Stimulated activated CD4-positive, alpha-beta T cell treated with anti-CD3 and anti-CD28 coated beads, Interleukin-1b, Interleukin-23, amount 100 ng/mL, for 24 hours (primary cell): ENCODE data around the gene KIR3DL3.
"Not testable (repeated sequence)": the region's sequence is repeated elsewhere in the genome, so short reads cannot be mapped to it uniquely, and the experiment has no call there.

Source experiments
- DNase-seq, 4 experiments: peaks; one replicate each; pipeline ENCODE4 v3.0.0-alpha.2; 2020; ENCODE audit warnings: low read depth in 4 of 4, low spot score in 1 of 4

Gene KIR3DL3

GRCh38 chr19:54775830-54776229 lies 51.6 kb downstream of the KIR3DL3 start:
- DNase-seq, result not testable (repeated sequence)

GRCh38 chr19:54777851-54778250 lies 53.6 kb downstream of the KIR3DL3 start:
- DNase-seq, result not testable (repeated sequence)

DNA sequence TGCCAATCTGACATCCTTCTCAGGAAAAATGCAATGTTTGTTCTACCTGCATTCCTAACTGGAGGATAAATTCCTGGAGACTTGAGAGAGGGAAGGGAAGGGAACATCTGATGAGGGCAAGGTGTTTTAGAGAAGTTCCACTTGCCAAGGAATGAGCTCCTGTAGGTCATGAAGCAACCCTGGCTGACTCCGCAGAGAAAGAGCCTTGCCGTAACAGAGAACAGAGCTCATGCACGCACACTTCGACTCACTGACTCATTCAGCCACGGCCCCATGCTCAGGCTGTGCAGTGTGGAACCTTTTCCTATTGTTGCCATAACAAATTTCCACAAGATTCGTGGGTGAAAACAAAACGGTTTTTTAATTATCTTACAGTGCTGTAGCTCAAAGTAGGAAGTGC lies 54.7 kb downstream of the KIR3DL3 start:
- not testable (repeated sequence) for DNase-seq

- DNase-seq, result not testable (repeated sequence)
These were observed 58.7 kb downstream of the KIR3DL3 start for GRCh38 chr19:54782916-54783315.
